ENCODE measurements around the gene NUP98.

Gene NUP98

GRCh38 chr11:3797329-3798090 lies at the start of gene NUP98:
Gene NUP98, minus strand, starts transcription at chr11:3797554. Its CDS starts 15,437 bp downstream, at chr11:3782117.
- peak; percentile 99 for DNase-seq

DNA sequence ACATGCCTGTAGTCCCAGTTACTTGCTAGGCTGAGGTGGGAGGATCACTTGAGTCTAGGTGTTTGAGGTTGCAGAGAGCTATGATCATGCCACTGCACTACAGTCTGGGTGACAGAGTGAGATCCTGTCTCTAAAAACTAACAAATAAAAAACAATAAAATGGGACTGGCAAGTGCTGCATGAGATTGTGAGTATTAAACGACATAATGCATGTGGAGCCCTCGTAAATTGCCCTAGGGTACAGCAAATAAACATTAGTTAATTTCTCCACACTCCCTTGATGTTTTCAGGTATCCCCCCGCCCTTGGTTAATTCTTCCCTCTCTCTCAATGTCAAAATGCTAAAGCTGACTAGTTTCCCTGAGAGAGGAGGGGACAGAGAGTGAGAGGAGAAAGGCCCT lies 48.3 kb upstream of the NUP98 start:
- DNase-seq = no peak

DNA sequence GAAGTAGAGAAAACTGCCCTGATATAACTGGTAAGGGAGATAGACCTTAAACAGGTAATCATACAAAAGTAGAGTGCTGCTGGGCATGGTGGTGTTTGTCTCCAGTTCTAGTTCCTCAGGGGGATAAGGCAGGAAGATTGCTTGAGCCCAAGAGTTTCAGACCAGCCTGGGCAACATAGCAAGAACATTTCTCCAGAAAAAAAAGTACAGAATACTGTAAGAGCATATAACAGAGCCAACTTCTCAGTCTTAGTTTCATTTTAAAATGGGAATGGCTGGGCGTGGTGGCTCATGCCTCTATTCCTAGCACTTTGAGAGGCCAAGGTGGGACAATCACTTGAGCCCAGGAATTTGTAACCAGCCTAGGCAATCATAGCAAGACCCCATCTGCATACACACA lies 47.9 kb upstream of the NUP98 start:
- DNase-seq = no peak

DNA sequence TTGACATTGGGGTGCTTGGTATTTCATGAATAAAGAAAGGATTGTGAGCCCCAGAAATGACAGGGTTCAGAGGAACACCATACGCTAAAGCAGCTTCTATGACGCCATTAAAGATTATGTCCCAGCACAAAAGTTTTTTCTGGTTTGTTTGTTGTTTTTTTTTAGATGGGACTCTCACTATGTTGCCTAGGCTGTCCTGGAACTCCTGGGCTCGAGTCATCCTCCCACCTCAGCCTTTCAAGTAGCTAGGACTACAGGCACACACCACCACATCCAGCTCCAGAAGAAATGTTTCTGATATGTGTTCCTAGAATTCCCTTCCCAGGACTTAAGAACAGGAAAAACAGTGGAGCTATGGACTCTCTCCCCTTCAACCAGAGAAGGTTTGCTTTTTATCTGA lies 46.0 kb upstream of the NUP98 start:
- no peak for DNase-seq

- DNase-seq = peak; percentile 83
Measured at GRCh38 chr11:3841426-3842350, 44.3 kb upstream of the NUP98 start.

DNA sequence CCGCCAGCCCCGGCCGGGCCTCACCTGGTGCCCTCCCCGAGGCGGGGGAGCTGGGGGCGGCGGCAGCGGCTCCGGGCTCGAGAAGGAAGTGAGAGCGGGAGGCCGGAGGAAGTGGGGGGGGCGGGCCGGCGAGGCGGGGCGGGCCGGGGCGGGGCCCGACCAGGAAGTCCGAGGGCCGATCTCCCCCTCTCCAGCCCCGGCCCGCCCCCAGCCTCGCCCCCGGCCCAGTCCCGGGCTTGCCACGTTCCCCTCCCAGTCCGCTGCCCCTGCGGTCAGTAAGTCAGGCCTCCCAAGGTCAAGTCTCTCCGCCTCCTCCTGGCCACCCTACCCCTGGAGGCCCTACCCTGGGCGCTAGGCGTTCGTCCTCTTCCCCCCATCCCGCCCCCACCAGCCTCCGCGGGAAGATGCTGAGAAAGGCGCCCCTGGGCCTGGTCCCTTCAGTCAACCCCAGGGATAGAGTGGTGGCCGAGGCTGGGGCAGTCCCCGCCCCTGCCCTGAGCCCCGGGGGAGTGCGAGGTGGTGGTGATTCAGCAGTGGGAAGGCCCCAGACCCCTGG lies 43.6 kb upstream of the NUP98 start, which contains the start of gene RHOG:
TSS of gene RHOG (minus strand) at position 90 of the 556 bp plus-strand sequence. CDS start 12,821 bp downstream, outside the sequence.
- peak; percentile 37 for DNase-seq

DNA sequence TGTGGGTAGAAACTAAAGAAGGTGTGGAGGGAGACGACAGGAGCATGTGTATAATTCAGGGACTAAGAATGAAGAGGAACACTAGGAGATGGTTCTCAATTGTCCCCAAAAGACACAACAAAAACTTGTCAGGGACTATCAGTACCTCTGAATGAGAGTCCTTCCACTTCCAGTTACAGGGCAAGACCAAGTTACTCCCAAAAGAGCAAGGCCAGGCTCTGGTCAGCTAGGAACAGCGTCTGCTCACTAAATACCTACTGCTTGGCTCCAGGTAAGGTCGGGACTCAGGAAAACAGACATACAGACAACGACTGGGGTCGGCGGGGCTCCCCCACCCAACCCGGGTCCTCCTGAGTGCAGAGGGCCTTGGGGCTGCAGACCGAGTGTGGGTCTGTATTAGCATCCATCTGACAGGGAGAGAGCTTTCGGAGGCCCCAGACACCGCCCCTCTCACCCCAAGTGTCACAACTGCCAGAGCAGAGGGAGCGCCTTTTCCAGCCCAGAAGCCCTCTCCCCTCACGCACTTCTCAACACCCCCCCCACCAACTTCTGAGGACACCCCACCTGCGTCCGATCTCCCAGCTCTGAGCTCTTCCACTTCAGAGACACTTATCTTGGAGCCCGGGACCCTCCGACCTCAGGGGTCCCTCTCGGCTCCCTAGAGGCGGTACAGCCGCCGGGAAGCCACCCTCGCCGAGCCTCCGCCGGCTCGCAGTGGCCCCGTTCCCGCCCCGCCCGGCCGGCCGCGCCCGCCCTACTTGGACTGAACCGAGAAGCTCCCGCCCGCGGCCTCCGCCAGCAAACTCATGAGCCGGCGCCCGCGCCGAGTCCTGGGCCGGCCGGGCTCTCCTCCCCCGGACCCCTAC lies 42.9 kb upstream of the NUP98 start:
- DNase-seq = no peak

DNA sequence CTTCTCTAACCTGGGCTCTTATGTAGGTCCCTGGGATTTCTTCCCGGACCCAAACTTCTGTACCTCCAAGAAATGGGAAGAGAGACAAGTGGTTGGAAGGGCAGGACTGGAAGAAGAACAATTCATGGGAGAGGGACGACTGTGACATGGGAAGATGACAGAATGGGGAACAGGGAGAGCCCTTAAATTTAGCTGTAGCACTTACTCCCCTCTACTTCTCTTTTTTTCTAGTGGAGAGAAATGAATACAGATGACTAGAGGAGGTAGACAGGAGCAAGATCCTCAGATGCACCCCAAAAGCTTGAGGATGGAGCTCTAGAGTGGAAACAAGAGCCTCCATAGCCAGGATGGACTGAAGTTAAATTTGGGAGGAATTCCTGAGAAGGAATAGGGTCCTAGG lies 41.1 kb upstream of the NUP98 start:
- DNase-seq = no peak

- DNase-seq = no peak
Measured at GRCh38 chr11:3837793-3838192, 40.4 kb upstream of the NUP98 start.

DNA sequence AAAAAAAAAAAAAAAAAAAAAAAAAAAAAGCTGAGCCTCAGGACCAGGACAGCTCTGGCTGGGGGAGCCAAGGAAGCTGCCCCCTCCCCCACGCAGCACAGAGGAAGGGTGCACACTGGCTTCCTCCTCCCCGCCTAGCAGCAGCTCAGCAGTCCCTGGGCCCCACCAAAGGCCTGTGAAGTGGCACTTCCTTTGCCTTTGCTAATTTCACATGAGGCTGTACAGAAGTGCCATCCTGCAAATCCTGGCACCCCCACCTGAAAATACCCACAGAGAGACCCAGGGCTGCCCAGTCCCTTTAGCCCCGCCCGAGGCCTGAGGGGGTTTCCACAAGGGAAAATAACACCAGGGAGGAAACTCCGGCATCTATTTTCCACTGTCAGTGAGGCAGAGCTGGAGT lies 39.5 kb upstream of the NUP98 start:
- no peak for DNase-seq

DNA sequence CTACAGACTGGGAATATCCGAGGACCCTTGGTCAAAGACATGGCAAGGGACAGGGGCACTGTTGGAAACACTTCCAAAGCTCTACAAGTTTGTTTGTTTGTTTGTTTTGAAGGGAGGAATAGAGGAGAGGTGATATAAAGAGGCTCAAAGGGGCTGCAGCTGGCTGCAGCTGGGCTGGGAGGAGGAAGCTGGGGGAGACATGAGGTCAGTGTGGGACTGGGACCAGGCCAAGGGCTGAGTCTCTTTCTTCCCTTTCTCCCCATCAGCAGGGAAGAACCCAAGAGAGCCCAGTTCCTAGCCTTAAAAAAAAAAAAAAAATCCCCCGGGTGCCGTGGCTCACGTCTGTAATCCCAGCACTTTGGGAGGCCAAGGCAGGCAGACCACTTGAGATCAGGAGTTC lies 38.4 kb upstream of the NUP98 start:
- DNase-seq = no peak

DNA sequence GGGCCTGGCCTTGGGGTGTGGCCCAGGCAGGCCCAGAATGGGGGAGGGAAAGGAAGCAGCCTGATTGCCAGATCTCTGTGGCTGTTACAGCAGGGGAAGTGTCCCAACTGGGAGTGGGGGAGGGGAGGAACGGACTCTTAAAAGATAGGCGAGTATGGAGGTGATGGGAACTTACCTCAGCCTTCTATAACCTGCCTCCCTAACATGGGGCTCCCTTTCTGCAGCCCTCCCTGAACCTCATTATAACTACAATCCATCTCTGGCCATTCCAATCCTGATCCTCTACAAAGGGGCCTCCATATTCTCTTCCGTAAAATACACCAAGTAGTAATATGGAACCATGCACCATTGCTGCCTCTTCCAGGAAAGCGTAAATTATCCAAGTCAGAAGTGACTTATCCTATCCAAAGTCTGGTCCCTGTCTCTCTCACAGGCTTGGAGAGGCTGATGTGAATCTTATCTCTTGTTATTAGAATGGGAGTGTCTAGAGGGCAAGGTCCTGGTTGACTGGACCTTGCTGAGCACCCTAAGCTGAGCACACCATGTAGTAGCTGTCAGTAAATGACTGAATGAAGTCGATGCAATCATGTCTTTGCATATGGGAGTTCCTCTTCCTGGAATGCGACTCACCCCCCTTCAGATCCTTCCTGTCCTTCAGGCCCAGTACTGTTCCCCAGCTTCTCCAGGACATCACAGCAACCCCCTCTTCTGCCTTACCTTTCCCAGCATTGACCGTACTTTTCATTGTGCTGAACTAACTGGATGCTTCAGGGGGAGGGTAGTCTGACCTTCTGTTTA lies 37.5 kb upstream of the NUP98 start:
- DNase-seq = no peak

- DNase-seq = no peak
Measured at GRCh38 chr11:3834349-3834663, 37.0 kb upstream of the NUP98 start.

DNA sequence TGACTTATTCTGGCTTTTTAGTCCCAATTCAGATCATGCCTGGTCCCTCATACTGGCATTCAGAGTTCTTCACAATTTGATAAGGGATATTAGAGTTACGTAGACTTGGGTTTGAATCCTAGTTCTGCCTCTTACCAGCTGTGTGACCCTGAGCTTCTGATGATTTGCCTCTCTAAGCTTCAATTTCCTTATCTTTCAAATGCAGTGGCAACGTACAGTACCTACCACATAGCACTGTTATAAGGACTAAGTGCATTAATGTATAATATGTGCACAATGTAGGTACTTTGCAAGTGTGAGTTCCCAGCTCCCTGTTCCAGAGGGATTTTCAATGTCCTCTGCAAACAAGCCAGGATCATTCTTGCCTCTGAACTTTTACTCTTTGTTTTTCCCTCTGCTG lies 36.1 kb upstream of the NUP98 start:
- DNase-seq = no peak

- no peak for DNase-seq
Measured at GRCh38 chr11:3832816-3833215, 35.5 kb upstream of the NUP98 start.

- DNase-seq = peak; percentile 75
Measured at GRCh38 chr11:3831378-3832239, 34.3 kb upstream of the NUP98 start.

- DNase-seq = no peak
Measured at GRCh38 chr11:3830730-3831129, 33.4 kb upstream of the NUP98 start.

DNA sequence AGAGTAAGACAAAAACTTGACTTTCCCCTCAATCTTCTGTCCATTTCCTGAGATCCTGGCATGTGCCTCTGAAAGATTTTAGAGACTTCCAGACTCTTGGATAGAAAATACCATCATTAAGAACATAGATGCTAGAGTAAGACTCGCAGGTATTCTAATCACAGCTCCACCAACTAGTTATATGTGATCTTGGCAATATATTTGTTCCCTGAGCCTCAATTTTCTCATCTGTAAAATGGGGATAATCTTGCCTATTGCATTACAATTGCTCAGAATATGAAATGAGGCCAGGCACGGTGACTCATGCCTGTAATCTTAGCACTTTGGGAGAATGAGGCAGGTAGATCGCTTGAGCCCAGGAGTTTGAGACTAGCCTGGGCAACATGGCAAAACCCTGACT lies 32.7 kb upstream of the NUP98 start:
- DNase-seq = no peak

GRCh38 chr11:3827434-3828186 lies 30.3 kb upstream of the NUP98 start:
- DNase-seq = no peak

DNA sequence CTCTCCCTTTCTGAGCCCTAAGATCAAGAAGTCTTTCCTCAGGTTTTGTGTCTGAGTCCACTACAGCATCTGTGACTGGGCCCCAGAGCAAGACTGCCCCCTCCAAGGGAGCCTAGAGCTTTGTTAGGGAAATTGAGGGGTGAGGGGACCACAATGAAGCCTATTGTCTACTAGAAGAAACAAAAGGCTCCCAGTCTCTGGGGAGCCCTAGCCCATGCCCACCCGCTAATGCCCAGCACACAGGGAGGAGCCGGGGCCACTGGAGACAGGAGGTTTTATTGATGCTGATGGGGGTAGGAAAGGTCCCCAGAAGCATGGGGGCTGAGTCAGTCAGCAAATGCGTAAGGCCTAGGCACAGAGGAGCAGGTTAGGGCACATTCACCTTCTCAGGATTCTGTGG lies 29.4 kb upstream of the NUP98 start:
- DNase-seq = no peak
